ENCODE measurements around the gene KDM4B. TPM values are rescaled to one million over a fixed set of nuclear protein-coding genes. Genes with fewer than 3 reads are reported as not detected.

The KDM4B gene
- total and polyA plus RNA-seq, 9 donors = 5.2 to 62.9 (median 46.4) TPM

- 84 to 93% (median 87%) methylated on average over 27 of the region's 27 CpGs for WGBS, 3 donors
- Histone ChIP-seq H3K27me3 (no peaks in the 10 kb centered on the region), H3K27ac (no peak overlapping the region), H3K9me3 (no peaks in the 10 kb centered on the region), H3K36me3 (no peaks in the 10 kb centered on the region), H3K4me1 (ENCODE audit: insufficient read depth) (no peaks in the 10 kb centered on the region), H3K4me3 (no peak overlapping the region)
- intact Hi-C loops (cut with DNase I) = no loop called here
- TF ChIP-seq EP300 (IDR thresholded peaks at IDR 0.05) (no peak), POLR2A (IDR thresholded peaks at IDR 0.05) (no peak), CTCF (IDR thresholded peaks at IDR 0.05) (no peak)
- DNase-seq = no peak
Measured at GRCh38 chr19:5074830-5075394, 106.0 kb downstream of the KDM4B start.

GRCh38 chr19:5075597-5075996, 106.7 kb downstream of the KDM4B start:
- no peaks in the 10 kb centered on the region for H3K36me3 ChIP-seq
- H3K4me3 ChIP-seq = no peak overlapping the region
- no peaks in the 10 kb centered on the region for H3K9me3 ChIP-seq
- H3K27ac ChIP-seq = no peak overlapping the region
- TF ChIP-seq CTCF (IDR thresholded peaks at IDR 0.05) (no peak), POLR2A (IDR thresholded peaks at IDR 0.05) (no peak), EP300 (IDR thresholded peaks at IDR 0.05) (no peak)
- 86 to 92% (median 92%) methylated on average over 13 of the region's 13 CpGs for WGBS, 3 donors
- no peaks in the 10 kb centered on the region for H3K4me1 ChIP-seq (ENCODE audit: insufficient read depth)
- H3K27me3 ChIP-seq = no peaks in the 10 kb centered on the region
- intact Hi-C loops (cut with DNase I) = no loop called here
- no peak for DNase-seq

GRCh38 chr19:5076440-5077208, 107.7 kb downstream of the KDM4B start:
- H3K4me1 ChIP-seq (ENCODE audit: insufficient read depth) = no peaks in the 10 kb centered on the region
- WGBS, 3 donors = 87 to 93% (median 88%) methylated on average over 38 to 42 of the region's 44 CpGs
- no peak for DNase-seq
- H3K27ac ChIP-seq = no peak overlapping the region
- intact Hi-C loops (cut with DNase I) = no loop called here
- no peaks in the 10 kb centered on the region for H3K36me3 ChIP-seq
- TF ChIP-seq CTCF (IDR thresholded peaks at IDR 0.05) = no peak
- no peak for TF ChIP-seq EP300 (IDR thresholded peaks at IDR 0.05)
- H3K9me3 ChIP-seq = no peaks in the 10 kb centered on the region
- H3K27me3 ChIP-seq = no peaks in the 10 kb centered on the region
- no peak overlapping the region for H3K4me3 ChIP-seq

- Histone ChIP-seq H3K9me3 (no peaks in the 10 kb centered on the region), H3K36me3 (no peaks in the 10 kb centered on the region), H3K4me3 (no peak overlapping the region), H3K4me1 (ENCODE audit: insufficient read depth) (no peaks in the 10 kb centered on the region), H3K27me3 (no peaks in the 10 kb centered on the region), H3K27ac (no peak overlapping the region)
- DNase-seq = no peak
- 86 to 93% (median 91%) methylated on average over 19 of the region's 19 CpGs for WGBS, 3 donors
- intact Hi-C loops (cut with DNase I) = no loop called here
- TF ChIP-seq POLR2A (IDR thresholded peaks at IDR 0.05) (no peak), CTCF (IDR thresholded peaks at IDR 0.05) (no peak), EP300 (IDR thresholded peaks at IDR 0.05) (no peak)
Measured at GRCh38 chr19:5077209-5077515, 108.2 kb downstream of the KDM4B start.
